Neuronal stem cell (in vitro differentiated cells): ENCODE results near the gene OR6C75.
"Not testable (repeated sequence)": the region's sequence is repeated elsewhere in the genome, so short reads cannot be mapped to it uniquely, and the experiment has no call there.

Source experiments
- DNase-seq: peaks from one replicate; pipeline ENCODE4 v3.0.0-alpha.2; 2013; ENCODE audit warnings: low spot score
- H2AFZ ChIP-seq: one replicate; pipeline ENCODE4 v1.6.1; 2013; ENCODE audit warnings: mild to moderate bottlenecking, low read length, inconsistent platforms
- H2AK5ac ChIP-seq: 2 replicates; pipeline ENCODE4 v1.6.1; 2013; ENCODE audit warnings: low read depth, mild to moderate bottlenecking, inconsistent platforms, low read length, moderate library complexity, mixed read lengths
- H2BK120ac ChIP-seq: 2 replicates; pipeline ENCODE4 v1.6.1; 2013; ENCODE audit warnings: low read depth, mild to moderate bottlenecking, inconsistent platforms, low read length, moderate library complexity, mixed read lengths
- H2BK12ac ChIP-seq: one replicate; pipeline ENCODE4 v1.6.1; 2013; ENCODE audit warnings: low read length, inconsistent platforms
- H2BK15ac ChIP-seq: 2 replicates; pipeline ENCODE4 v1.6.1; 2013; ENCODE audit warnings: mild to moderate bottlenecking, low read length, inconsistent platforms, mixed read lengths
- H2BK5ac ChIP-seq: one replicate; pipeline ENCODE4 v1.6.1; 2013; ENCODE audit warnings: inconsistent platforms, mild to moderate bottlenecking, low read length, moderate library complexity
- H3K14ac ChIP-seq: one replicate; pipeline ENCODE4 v1.6.1; 2013; ENCODE audit warnings: low read length, inconsistent platforms
- H3K18ac ChIP-seq: 2 replicates; pipeline ENCODE4 v1.6.1; 2013; ENCODE audit warnings: low read length, inconsistent platforms
- H3K23ac ChIP-seq: 2 replicates; pipeline ENCODE4 v1.6.1; 2013; ENCODE audit warnings: low read depth, mild to moderate bottlenecking, mixed read lengths, low read length, inconsistent platforms; ENCODE audit not compliant: poor library complexity
- H3K27ac ChIP-seq: replicated peaks from 3 replicates; pipeline ENCODE4 v1.5.1; 2013; ENCODE audit warnings: low read length, inconsistent platforms
- H3K27me3 ChIP-seq, 3 experiments: 2 replicates each; pipeline ENCODE4 v1.6.1; 2013; ENCODE audit warnings: low read length in 3 of 3, mild to moderate bottlenecking in 2 of 3, inconsistent platforms in 1 of 3, low read depth in 1 of 3, mixed read lengths in 1 of 3, moderate library complexity in 1 of 3; ENCODE audit not compliant: control insufficient read depth in 3 of 3, insufficient read depth in 3 of 3
- H3K36me3 ChIP-seq, 2 donors: replicated peaks in 1 of 2; 2 replicates each; pipeline ENCODE4 v1.6.1; 2013; ENCODE audit warnings: low read length in 2 of 2; ENCODE audit not compliant: control insufficient read depth in 2 of 2, insufficient read depth in 2 of 2
- H3K4ac ChIP-seq: 2 replicates; pipeline ENCODE4 v1.6.1; 2013; ENCODE audit warnings: inconsistent platforms, mild to moderate bottlenecking, low read length, moderate library complexity
- H3K4me1 ChIP-seq, 2 donors: 1 replicate in 1 of 2; 2 replicates in 1 of 2; pipeline ENCODE4 v1.6.1; 2013; ENCODE audit warnings: low read length in 2 of 2, low read depth in 1 of 2; ENCODE audit not compliant: control insufficient read depth in 2 of 2, insufficient read depth in 1 of 2
- H3K4me2 ChIP-seq: one replicate; pipeline ENCODE4 v1.6.1; 2013; ENCODE audit warnings: mild to moderate bottlenecking, low read length, inconsistent platforms; ENCODE audit not compliant: insufficient read depth, poor library complexity, severe bottlenecking
- H3K4me3 ChIP-seq, 2 donors: 2 replicates each; pipeline ENCODE4 v1.5.1; 2013; ENCODE audit warnings: low read length in 2 of 2, mild to moderate bottlenecking in 2 of 2, inconsistent platforms in 1 of 2, moderate library complexity in 1 of 2
- H3K79me1 ChIP-seq: one replicate; pipeline ENCODE4 v1.6.1; 2013; ENCODE audit warnings: low read depth, mild to moderate bottlenecking, inconsistent platforms, low read length, moderate library complexity
- H3K9ac ChIP-seq: one replicate; pipeline ENCODE4 v1.6.1; 2013; ENCODE audit warnings: mild to moderate bottlenecking, low read depth, low read length, inconsistent platforms; ENCODE audit not compliant: poor library complexity
- H3K9me3 ChIP-seq, 2 donors: replicated peaks in 1 of 2; 2 replicates each; pipeline versions ENCODE3 to v1.6.1; 2013; ENCODE audit warnings: low read length in 2 of 2, mild to moderate bottlenecking in 2 of 2, inconsistent platforms in 1 of 2, low read depth in 1 of 2, mixed read lengths in 1 of 2, moderate library complexity in 1 of 2; ENCODE audit not compliant: control insufficient read depth in 2 of 2, insufficient read depth in 1 of 2
- H4K8ac ChIP-seq: one replicate; pipeline ENCODE4 v1.6.1; 2013; ENCODE audit warnings: low read depth, mild to moderate bottlenecking, inconsistent platforms, low read length, moderate library complexity
- H4K91ac ChIP-seq: one replicate; pipeline ENCODE4 v1.6.1; 2013; ENCODE audit warnings: low read length, low read depth, mild to moderate bottlenecking, inconsistent platforms; ENCODE audit not compliant: poor library complexity
- WGBS, 2 donors: extraction: QIAGEN DNeasy Blood & Tissue Kit; methylation state at CpG; one replicate each; pipeline ENCODE4 v1.1.7; 2013; ENCODE audit warnings: missing lambda C conversion rate in 2 of 2, mixed read lengths in 1 of 2; ENCODE audit not compliant: insufficient read length in 2 of 2, insufficient replicate concordance in 1 of 2; ENCODE audit errors: extremely low coverage in 2 of 2; 5-methylcytosine and 5-hydroxymethylcytosine counted together

Gene OR6C75

GRCh38 chr12:55400229-55400628 is 37.5 kb downstream of the OR6C75 start, which contains the start of gene OR6C65:
Gene OR6C65 (plus strand): TSS chr12:55400529. CDS start chr12:55400529, 0 bp downstream.
- H3K4ac ChIP-seq = no peak within 1 kb of the TSS
- H2BK5ac ChIP-seq = no peak within 1 kb of the TSS
- H2AFZ ChIP-seq = no peak within 1 kb of the TSS
- no peak within 1 kb of the TSS for H3K18ac ChIP-seq
- H3K23ac ChIP-seq = no peak within 1 kb of the TSS
- H3K9ac ChIP-seq = no peak within 1 kb of the TSS
- H2BK120ac ChIP-seq = no peak within 1 kb of the TSS
- H3K9me3 ChIP-seq = no peaks in the 10 kb centered on the region
- H3K27ac ChIP-seq = no peak within 1 kb of the TSS
- WGBS, 2 donors = no CpG with 5 or more reads among the region's 1 CpG
- no peak for DNase-seq
- no peak within 1 kb of the TSS for H3K4me3 ChIP-seq
- no peak within 1 kb of the TSS for H4K91ac ChIP-seq
- H2AK5ac ChIP-seq = no peak within 1 kb of the TSS
- H2BK15ac ChIP-seq = no peak within 1 kb of the TSS
- H3K27me3 ChIP-seq = no peaks in the 10 kb centered on the region
- H3K79me1 ChIP-seq = no peaks in the 10 kb centered on the region
- no peak within 1 kb of the TSS for H4K8ac ChIP-seq
- no peak within 1 kb of the TSS for H2BK12ac ChIP-seq
- H3K4me1 ChIP-seq = no peaks in the 10 kb centered on the region
- H3K4me2 ChIP-seq = no peak within 1 kb of the TSS
- no peaks in the 10 kb centered on the region for H3K36me3 ChIP-seq
- H3K14ac ChIP-seq = no peak within 1 kb of the TSS

GRCh38 chr12:55407866-55408265 is 45.1 kb downstream of the OR6C75 start:
- Histone ChIP-seq H3K9ac (no peak overlapping the region), H3K23ac (no peak overlapping the region), H2AFZ (no peak overlapping the region), H3K14ac (no peak overlapping the region), H3K27ac (no peak overlapping the region), H3K27me3 (no peaks in the 10 kb centered on the region), H4K91ac (no peak overlapping the region), H3K9me3 (no peaks in the 10 kb centered on the region), H2BK15ac (no peak overlapping the region), H4K8ac (no peak overlapping the region), H2BK5ac (no peak overlapping the region), H3K4me1 (no peaks in the 10 kb centered on the region), H2BK12ac (no peak overlapping the region), H2BK120ac (no peak overlapping the region), H3K4ac (no peak overlapping the region), H3K18ac (no peak overlapping the region), H3K4me3 (no peak overlapping the region), H3K4me2 (no peak overlapping the region), H3K36me3 (no peaks in the 10 kb centered on the region), H3K79me1 (no peaks in the 10 kb centered on the region), H2AK5ac (no peak overlapping the region)
- WGBS, 2 donors = no CpG with 5 or more reads among the region's 1 CpG
- no peak for DNase-seq

GRCh38 chr12:55409133-55409532 is 46.4 kb downstream of the OR6C75 start:
- not testable (repeated sequence) for H3K27me3 ChIP-seq, H3K79me1 ChIP-seq
- WGBS, 2 donors = no CpG with 5 or more reads among the region's 1 CpG

GRCh38 chr12:55412138-55412537 is 49.4 kb downstream of the OR6C75 start:
- WGBS, 2 donors = no CpG with 5 or more reads among the region's 15 CpGs
- not testable (repeated sequence) for H2BK15ac ChIP-seq, H3K27ac ChIP-seq, H4K91ac ChIP-seq, H3K23ac ChIP-seq, H3K9ac ChIP-seq, H3K4ac ChIP-seq, H2BK5ac ChIP-seq, H3K9me3 ChIP-seq, H3K18ac ChIP-seq, H4K8ac ChIP-seq, H2BK12ac ChIP-seq, H3K36me3 ChIP-seq, H3K4me2 ChIP-seq, H2AFZ ChIP-seq, H2AK5ac ChIP-seq, H3K4me1 ChIP-seq, H3K4me3 ChIP-seq, DNase-seq, H3K27me3 ChIP-seq, H2BK120ac ChIP-seq, H3K79me1 ChIP-seq, H3K14ac ChIP-seq

More at GRCh38 chr12:55409133-55409532, 46.4 kb downstream of the OR6C75 start:
- not testable (repeated sequence) for H2BK15ac ChIP-seq, H2AFZ ChIP-seq, H2BK120ac ChIP-seq, DNase-seq, H3K23ac ChIP-seq, H3K9me3 ChIP-seq, H3K14ac ChIP-seq, H3K27ac ChIP-seq, H3K4me1 ChIP-seq, H2BK5ac ChIP-seq, H2AK5ac ChIP-seq, H3K18ac ChIP-seq, H3K36me3 ChIP-seq, H3K4ac ChIP-seq, H4K8ac ChIP-seq, H4K91ac ChIP-seq, H3K4me3 ChIP-seq, H3K9ac ChIP-seq, H2BK12ac ChIP-seq, H3K4me2 ChIP-seq
